ACC112 (cell line): ENCODE results near the gene CDK15.
"Not testable (repeated sequence)": the region's sequence is repeated elsewhere in the genome, so short reads cannot be mapped to it uniquely, and the experiment has no call there.

Experiments
- H2AFZ ChIP-seq: fragments of 200-600 bp; sonication (generic); one replicate; pipeline ENCODE4 v1.6.0; 2017; ENCODE audit warnings: antibody characterized with exemption, low read length; ENCODE audit not compliant: unreplicated experiment
- H3K27ac ChIP-seq: fragments of 200-600 bp; sonication (generic); 2 replicates; pipeline ENCODE4 v1.5.1; 2014; ENCODE audit warnings: low read depth, mild to moderate bottlenecking, antibody characterized with exemption, low read length, moderate library complexity
- H3K27me3 ChIP-seq: fragments of 200-600 bp; sonication (generic); 2 replicates; pipeline ENCODE4 v1.6.1; 2014; ENCODE audit warnings: mild to moderate bottlenecking, antibody characterized with exemption, low read length, moderate library complexity, mixed read lengths; ENCODE audit not compliant: insufficient read depth
- H3K36me3 ChIP-seq: fragments of 200-600 bp; sonication (generic); 2 replicates; pipeline ENCODE4 v1.6.1; 2016; ENCODE audit warnings: mild to moderate bottlenecking, antibody characterized with exemption, low read length, moderate library complexity, mixed read lengths; ENCODE audit not compliant: insufficient read depth
- H3K4me1 ChIP-seq: fragments of 200-600 bp; sonication (generic); one replicate; pipeline ENCODE4 v1.6.1; 2016; ENCODE audit warnings: low read length, mixed read lengths; ENCODE audit not compliant: insufficient read depth, unreplicated experiment, control insufficient read depth
- H3K4me3 ChIP-seq: fragments of 200-600 bp; sonication (generic); 2 replicates; pipeline ENCODE4 v1.5.1; 2014; ENCODE audit warnings: mild to moderate bottlenecking, low read depth, low read length
- H3K79me2 ChIP-seq: fragments of 200-600 bp; sonication (generic); one replicate; pipeline ENCODE4 v1.6.0; 2016; ENCODE audit warnings: low read length; ENCODE audit not compliant: control insufficient read depth, unreplicated experiment, insufficient read depth

CDK15 gene

DNA sequence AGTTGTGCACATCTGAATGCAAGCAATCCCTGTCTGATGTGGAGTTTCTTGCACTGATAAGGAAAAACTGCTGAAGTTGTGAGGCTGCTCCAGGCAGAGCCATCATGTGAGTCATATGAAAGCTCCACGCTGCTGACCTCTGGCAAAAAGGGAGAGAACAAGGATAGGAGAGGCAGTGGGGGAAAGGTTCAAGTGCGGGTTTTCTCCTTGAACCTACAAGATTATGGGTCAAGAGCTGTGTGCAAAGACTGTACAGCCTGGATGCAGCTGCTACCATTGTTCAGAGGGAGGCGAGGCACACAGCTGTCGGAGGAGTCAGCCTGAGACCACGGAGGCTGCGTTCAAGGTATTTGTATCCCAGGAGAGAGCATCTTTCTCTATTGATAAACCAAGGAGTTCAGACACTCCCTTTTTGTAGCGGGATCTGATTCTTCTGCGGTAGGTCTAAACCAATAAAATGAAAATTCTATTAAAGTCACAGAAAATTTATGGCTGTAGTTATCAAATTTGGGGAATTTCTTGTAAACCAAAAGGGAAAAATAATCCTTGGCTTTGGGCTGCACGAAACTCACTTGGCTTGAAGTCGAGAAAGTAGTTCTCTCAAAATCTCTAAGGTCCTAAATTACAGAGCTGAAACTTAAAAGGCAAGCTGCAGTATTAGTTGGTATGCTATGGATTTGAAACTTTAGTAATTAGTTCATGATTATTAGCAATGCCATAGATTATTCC lies at the start of gene CDK15:
TSS of gene CDK15 (plus strand) at position 96 of the 729 bp plus-strand sequence. CDS start at position 224, 128 bp downstream.
- Histone ChIP-seq H3K79me2 (no peaks in the 10 kb centered on the region), H3K36me3 (no peaks in the 10 kb centered on the region), H2AFZ (peak within 1 kb of the TSS; percentile 97), H3K4me3 (peak within 1 kb of the TSS; percentile 67), H3K27me3 (no peaks in the 10 kb centered on the region), H3K27ac (peak within 1 kb of the TSS; percentile 72), H3K4me1 (peaks cover 24% of the 10 kb centered on the region)

DNA sequence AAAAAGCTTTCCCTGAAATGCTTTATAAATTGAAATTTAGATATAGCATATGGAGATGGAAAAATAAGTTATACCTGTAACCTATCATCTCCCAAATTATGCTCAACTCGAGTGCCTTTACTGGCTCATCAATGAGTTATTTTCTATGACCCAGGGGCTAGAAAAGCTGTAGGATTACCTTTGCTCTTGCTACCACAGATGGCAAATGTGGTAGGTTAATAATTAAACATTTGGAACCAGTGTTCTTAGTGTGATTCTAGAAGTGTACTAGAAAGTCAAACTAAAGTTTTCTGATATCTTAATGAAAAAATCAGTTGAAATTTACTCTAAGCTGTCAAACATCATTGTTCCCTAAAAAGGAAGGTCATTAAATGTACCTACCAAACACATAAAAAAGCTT lies 48.1 kb upstream of the CDK15 start:
- Histone ChIP-seq H3K27ac (no peak overlapping the region), H3K36me3 (peaks cover 24% of the 10 kb centered on the region), H3K4me1 (no peaks in the 10 kb centered on the region), H3K79me2 (no peaks in the 10 kb centered on the region), H3K4me3 (no peak overlapping the region), H2AFZ (no peak overlapping the region), H3K27me3 (no peaks in the 10 kb centered on the region)

DNA sequence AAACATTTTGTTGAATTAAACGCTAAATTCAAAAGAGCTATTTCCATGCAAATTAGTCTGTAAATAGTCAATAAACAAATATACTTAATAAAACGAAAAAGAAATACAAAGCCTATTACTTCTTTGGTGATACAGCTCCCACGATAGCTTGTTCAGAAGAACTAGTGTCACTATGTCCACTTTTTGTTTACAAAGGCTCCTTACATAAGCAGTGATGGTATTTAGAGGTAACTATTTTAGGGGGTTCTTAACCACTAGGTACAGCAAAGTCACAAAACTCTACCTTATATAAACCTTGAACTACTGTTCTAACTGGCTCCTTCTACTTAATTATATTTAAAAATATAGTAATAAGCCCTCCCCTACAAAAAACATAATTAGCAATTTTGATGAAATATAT lies 47.5 kb upstream of the CDK15 start:
- H3K4me3 ChIP-seq: no peak overlapping the region
- no peaks in the 10 kb centered on the region for H3K27me3 ChIP-seq
- H2AFZ ChIP-seq: no peak overlapping the region
- peaks cover 24% of the 10 kb centered on the region for H3K36me3 ChIP-seq
- H3K79me2 ChIP-seq: no peaks in the 10 kb centered on the region
- no peaks in the 10 kb centered on the region for H3K4me1 ChIP-seq
- no peak overlapping the region for H3K27ac ChIP-seq

DNA sequence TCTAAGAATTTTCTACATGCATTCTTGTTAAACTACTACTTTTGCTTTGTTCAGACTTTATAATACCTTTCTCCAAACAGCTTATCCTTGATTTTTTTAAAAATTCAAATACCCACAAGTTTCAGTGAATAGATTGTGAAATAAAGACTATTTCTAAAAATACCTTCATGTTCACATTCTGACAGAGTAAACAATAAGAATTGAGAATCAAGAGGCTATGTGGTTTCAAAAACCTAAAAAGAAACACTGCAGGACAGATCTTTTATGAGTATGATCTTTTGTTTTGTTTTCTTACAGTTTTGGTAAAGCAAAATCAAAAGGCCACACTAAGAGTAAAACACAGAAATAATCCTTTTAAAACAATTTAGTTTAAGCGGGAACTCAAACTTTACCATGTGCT lies 46.8 kb upstream of the CDK15 start:
- Histone ChIP-seq H3K27me3 (no peaks in the 10 kb centered on the region), H3K4me3 (no peak overlapping the region), H3K79me2 (no peaks in the 10 kb centered on the region), H3K27ac (no peak overlapping the region), H3K4me1 (no peaks in the 10 kb centered on the region), H2AFZ (no peak overlapping the region), H3K36me3 (peaks cover 24% of the 10 kb centered on the region)

DNA sequence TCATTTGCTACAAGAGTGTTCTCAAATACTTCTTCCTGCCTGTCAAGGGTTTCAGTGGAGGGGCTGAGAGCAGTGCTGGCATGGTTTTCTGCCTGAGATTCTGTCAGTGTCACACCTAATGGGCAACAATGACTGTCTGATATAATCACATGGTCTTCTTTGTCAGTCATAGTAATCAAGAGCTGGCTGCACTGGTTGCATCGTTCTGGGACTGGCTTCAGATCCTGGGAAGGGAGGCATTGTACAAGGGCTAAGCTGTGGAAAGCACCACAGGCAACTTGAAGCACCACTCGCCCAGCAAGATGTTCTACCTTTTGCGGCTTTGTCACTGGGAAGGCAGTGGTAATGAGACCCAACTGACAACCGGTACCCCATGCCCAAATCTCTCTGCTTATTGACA lies 45.2 kb upstream of the CDK15 start:
- peaks cover 24% of the 10 kb centered on the region for H3K36me3 ChIP-seq
- H3K4me1 ChIP-seq: no peaks in the 10 kb centered on the region
- no peak overlapping the region for H2AFZ ChIP-seq
- no peak overlapping the region for H3K4me3 ChIP-seq
- no peaks in the 10 kb centered on the region for H3K79me2 ChIP-seq
- H3K27ac ChIP-seq: no peak overlapping the region
- no peaks in the 10 kb centered on the region for H3K27me3 ChIP-seq

DNA sequence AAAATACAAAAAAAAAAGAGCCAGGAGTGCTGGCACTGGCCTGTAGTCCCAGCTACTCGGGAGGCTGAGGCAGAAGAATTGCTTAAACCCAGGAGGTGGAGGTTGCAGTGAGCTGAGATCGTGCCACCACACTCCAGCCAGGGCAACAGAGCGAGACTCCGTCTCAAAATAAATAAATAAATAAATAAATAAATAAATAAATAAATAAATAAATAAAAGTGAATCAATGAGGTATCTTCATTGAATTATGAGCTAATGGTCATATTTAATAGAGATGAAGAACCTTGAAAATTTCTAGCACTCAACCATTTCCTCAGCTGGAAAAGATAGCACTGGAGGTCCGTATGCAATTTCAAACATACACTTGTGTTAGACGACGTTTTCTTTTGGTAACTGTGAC lies 41.9 kb upstream of the CDK15 start:
- not testable (repeated sequence) for H3K4me3 ChIP-seq, H3K4me1 ChIP-seq, H3K79me2 ChIP-seq, H2AFZ ChIP-seq, H3K27me3 ChIP-seq, H3K27ac ChIP-seq
- peaks cover 24% of the 10 kb centered on the region for H3K36me3 ChIP-seq

DNA sequence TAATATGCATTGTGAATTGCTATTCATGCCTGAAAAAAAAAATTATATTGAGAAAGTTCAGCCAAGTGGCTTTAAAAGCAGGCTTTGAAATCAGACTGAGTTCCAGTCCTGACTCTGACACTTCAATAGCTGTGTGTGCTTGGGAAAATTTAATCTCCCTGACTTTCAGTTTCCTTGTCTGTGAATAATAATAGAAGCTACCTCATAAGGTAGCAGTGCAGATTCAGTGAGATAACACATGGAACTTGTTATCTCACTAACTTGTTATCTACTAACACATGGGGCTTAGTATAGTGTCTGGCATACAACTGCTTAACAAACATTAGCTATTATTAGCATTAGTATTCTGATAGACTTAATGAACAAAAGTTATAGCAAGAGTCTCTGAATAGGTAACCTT lies 40.5 kb upstream of the CDK15 start:
- no peak overlapping the region for H3K4me3 ChIP-seq
- H3K27ac ChIP-seq: no peak overlapping the region
- H3K4me1 ChIP-seq: peaks cover 9% of the 10 kb centered on the region
- no peaks in the 10 kb centered on the region for H3K27me3 ChIP-seq
- H2AFZ ChIP-seq: no peak overlapping the region
- peaks cover 4% of the 10 kb centered on the region for H3K79me2 ChIP-seq
- peaks cover 18% of the 10 kb centered on the region for H3K36me3 ChIP-seq

DNA sequence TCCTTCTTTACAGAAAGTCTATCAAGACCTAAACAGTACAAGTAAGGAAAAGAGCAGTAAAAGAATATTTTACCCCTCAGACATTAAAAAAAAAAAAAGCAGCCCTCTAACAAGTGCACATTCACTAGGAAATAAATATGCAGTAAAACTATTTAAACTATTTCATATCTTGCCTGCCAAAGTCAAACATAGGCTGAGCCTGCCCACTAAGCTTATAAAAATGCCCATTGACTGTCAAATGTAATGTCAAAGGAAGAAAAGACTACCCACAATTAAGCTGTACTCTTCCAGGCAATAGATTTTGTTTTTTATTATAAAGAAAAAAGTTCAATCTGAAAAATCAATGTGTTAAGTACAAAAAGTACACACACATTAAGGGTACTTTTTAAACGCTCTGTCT lies 37.4 kb upstream of the CDK15 start:
- Histone ChIP-seq H3K36me3 (peaks cover 7% of the 10 kb centered on the region), H3K27ac (no peak overlapping the region), H3K27me3 (no peaks in the 10 kb centered on the region), H3K4me1 (peaks cover 9% of the 10 kb centered on the region), H2AFZ (no peak overlapping the region), H3K79me2 (peaks cover 24% of the 10 kb centered on the region), H3K4me3 (no peak overlapping the region)

DNA sequence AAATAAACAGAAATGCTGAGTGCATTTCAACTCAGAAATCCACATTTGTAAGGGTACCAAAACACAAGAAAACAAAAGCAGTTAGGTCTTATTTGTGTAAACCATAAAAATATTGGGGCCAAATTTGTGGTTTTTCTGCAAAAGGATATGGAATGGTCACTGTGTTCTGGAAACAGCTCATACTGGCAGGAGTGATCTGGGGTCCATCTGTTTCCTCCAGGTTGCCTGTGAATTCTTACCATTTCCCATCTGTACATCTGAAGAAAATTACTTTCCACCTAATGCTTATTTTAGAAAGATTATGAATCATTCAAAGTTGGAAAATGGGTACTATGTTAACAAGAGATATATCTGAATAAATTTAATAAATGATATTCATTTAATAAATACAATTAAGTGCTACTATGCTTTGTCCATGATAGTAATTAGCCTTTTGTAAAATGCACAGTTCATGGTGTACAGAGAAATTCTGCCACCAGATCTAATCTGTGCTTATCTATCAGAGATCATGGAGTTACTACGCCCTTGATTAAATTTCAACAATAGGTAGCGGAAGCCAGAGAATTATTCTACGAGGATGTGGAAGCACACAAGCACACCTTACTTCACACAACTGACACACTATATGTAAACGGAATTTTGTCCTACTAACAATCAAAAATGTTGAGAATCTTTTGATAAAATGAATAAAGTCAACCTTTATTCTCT lies 36.5 kb upstream of the CDK15 start:
- Histone ChIP-seq H3K79me2 (peaks cover 33% of the 10 kb centered on the region), H3K4me3 (no peak overlapping the region), H3K27ac (no peak overlapping the region), H2AFZ (no peak overlapping the region), H3K27me3 (no peaks in the 10 kb centered on the region), H3K4me1 (peaks cover 13% of the 10 kb centered on the region), H3K36me3 (peaks cover 7% of the 10 kb centered on the region)

DNA sequence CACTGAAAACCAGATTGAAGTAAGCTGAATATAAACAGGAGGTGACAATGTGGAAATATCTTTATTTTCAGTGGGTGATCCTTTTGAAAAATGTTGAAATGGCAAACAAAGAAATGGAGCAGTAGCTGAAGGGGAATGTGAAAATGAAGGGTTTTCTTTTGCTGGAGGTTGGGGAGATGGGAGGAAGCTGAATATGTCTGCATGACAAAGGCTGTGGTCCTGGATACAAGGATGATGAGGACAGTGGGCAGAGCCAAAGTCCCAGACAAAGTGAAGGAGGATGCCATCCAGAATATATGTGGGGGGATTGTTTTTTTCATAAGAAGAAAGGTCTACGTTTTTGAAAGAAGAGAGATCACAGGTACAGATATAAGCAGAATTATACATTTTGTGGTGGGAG lies 32.3 kb upstream of the CDK15 start:
- no peak overlapping the region for H2AFZ ChIP-seq
- H3K36me3 ChIP-seq: no peaks in the 10 kb centered on the region
- H3K79me2 ChIP-seq: peaks cover 74% of the 10 kb centered on the region
- no peak overlapping the region for H3K27ac ChIP-seq
- no peaks in the 10 kb centered on the region for H3K27me3 ChIP-seq
- no peak overlapping the region for H3K4me3 ChIP-seq
- H3K4me1 ChIP-seq: peaks cover 42% of the 10 kb centered on the region

- Histone ChIP-seq H3K27ac (no peak overlapping the region), H3K4me1 (peaks cover 41% of the 10 kb centered on the region), H2AFZ (no peak overlapping the region), H3K36me3 (no peaks in the 10 kb centered on the region), H3K4me3 (no peak overlapping the region), H3K27me3 (no peaks in the 10 kb centered on the region), H3K79me2 (peaks cover 80% of the 10 kb centered on the region)
These were observed 31.8 kb upstream of the CDK15 start for GRCh38 chr2:201774546-201774945.
